Ovary (tissue), 3 donors: ENCODE data around the gene TKTL2.
"Not testable (repeated sequence)": the region's sequence is repeated elsewhere in the genome, so short reads cannot be mapped to it uniquely, and the experiment has no call there.

ENCODE experiments used
- POLR2A ChIP-seq: fragments of 450-650 bp; IDR thresholded peaks from one replicate; pipeline ENCODE4 v1.6.1; 2017; ENCODE audit warnings: antibody characterized with exemption, mild to moderate bottlenecking, moderate library complexity
- TF ChIP-seq, protein P1 (sequence below), 3 donors: fragments of 450-650 bp in 2 of 3; fragments of 200-600 bp in 1 of 3; IDR thresholded peaks; one replicate each; pipeline versions ENCODE4 v1.5.1 to v1.8.0; 2016 to 2022; ENCODE audit warnings: antibody characterized with exemption in 3 of 3, mild to moderate bottlenecking in 1 of 3
- donor health status: DM: no; HTN: no; CAD: no.

- TF ChIP-seq, protein P1, sequence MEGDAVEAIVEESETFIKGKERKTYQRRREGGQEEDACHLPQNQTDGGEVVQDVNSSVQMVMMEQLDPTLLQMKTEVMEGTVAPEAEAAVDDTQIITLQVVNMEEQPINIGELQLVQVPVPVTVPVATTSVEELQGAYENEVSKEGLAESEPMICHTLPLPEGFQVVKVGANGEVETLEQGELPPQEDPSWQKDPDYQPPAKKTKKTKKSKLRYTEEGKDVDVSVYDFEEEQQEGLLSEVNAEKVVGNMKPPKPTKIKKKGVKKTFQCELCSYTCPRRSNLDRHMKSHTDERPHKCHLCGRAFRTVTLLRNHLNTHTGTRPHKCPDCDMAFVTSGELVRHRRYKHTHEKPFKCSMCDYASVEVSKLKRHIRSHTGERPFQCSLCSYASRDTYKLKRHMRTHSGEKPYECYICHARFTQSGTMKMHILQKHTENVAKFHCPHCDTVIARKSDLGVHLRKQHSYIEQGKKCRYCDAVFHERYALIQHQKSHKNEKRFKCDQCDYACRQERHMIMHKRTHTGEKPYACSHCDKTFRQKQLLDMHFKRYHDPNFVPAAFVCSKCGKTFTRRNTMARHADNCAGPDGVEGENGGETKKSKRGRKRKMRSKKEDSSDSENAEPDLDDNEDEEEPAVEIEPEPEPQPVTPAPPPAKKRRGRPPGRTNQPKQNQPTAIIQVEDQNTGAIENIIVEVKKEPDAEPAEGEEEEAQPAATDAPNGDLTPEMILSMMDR (IDR thresholded peaks at IDR 0.05), result not testable (repeated sequence)
- TF ChIP-seq POLR2A, result not testable (repeated sequence)
Observed at GRCh38 chr4:163447023-163447422, 26.5 kb downstream of the TKTL2 start.
